ENCODE data around the gene FAM20C. TPM values are rescaled to one million over a fixed set of nuclear protein-coding genes. Genes with fewer than 3 reads are reported as not detected.

The FAM20C gene
- total RNA-seq, 1 donor from 2014 or later = 90.8 TPM

DNA sequence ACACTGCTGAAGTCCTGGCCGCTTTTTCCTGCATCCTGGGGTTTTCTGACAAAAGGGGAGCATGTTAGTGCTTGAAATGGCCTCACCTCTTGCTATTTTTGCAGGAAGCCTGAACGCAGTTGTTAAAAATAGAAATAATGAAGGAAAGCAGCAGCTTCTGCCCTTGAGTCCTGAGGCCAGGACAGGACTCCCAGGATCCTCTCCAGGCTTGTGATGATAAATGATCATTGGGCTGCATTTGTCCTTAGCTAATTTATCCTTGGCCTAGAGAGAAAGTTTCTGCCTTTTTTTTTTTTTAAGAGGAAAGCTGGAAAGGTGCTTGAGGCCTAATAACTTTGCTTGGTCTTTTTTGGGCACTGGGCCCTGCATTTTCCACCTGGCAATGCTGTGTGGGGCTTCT is 17.7 kb upstream of the FAM20C start:
- H3K27ac ChIP-seq = no peak overlapping the region

DNA sequence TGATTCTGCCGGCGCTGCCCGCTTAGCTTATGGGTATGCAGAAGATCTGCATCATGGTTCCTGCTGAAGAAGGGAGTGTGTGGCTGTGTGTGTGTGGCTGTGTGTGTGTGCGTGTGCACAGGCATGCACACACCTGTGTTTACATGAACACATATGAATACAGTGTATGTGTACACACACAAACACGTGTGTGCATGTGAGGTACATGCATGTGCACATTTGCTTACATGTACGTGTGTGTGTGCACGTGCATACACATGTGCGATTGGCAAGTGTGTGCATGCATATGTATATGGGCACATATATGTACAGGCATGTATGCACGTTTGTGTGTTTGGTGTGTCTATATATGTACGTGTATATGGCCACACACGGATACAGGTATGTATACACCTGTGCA is 16.4 kb upstream of the FAM20C start:
- Histone ChIP-seq H3K27ac (no peak overlapping the region), H3K4me3 (no peak overlapping the region), H3K36me3 (no peaks in the 10 kb centered on the region), H3K4me1 (no peaks in the 10 kb centered on the region), H3K9me3 (no peaks in the 10 kb centered on the region), H3K27me3 (no peaks in the 10 kb centered on the region)
- TF ChIP-seq, protein P1, sequence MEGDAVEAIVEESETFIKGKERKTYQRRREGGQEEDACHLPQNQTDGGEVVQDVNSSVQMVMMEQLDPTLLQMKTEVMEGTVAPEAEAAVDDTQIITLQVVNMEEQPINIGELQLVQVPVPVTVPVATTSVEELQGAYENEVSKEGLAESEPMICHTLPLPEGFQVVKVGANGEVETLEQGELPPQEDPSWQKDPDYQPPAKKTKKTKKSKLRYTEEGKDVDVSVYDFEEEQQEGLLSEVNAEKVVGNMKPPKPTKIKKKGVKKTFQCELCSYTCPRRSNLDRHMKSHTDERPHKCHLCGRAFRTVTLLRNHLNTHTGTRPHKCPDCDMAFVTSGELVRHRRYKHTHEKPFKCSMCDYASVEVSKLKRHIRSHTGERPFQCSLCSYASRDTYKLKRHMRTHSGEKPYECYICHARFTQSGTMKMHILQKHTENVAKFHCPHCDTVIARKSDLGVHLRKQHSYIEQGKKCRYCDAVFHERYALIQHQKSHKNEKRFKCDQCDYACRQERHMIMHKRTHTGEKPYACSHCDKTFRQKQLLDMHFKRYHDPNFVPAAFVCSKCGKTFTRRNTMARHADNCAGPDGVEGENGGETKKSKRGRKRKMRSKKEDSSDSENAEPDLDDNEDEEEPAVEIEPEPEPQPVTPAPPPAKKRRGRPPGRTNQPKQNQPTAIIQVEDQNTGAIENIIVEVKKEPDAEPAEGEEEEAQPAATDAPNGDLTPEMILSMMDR (IDR thresholded peaks at IDR 0.05) = no peak
- intact Hi-C loops (cut with DNase I) = no loop called here
- DNase-seq (ENCODE audit: low spot score in 2 of 2) = no peak

More for the DNA sequence above, 17.7 kb upstream of the FAM20C start:
- Histone ChIP-seq H3K4me3 (no peak overlapping the region), H3K36me3 (no peaks in the 10 kb centered on the region), H3K27me3 (no peaks in the 10 kb centered on the region), H3K4me1 (no peaks in the 10 kb centered on the region), H3K9me3 (no peaks in the 10 kb centered on the region)
- TF ChIP-seq, protein P1 (IDR thresholded peaks at IDR 0.05) = no peak
- intact Hi-C loops (cut with DNase I) = no loop called here
- no peak for DNase-seq (ENCODE audit: low spot score in 2 of 2)

DNA sequence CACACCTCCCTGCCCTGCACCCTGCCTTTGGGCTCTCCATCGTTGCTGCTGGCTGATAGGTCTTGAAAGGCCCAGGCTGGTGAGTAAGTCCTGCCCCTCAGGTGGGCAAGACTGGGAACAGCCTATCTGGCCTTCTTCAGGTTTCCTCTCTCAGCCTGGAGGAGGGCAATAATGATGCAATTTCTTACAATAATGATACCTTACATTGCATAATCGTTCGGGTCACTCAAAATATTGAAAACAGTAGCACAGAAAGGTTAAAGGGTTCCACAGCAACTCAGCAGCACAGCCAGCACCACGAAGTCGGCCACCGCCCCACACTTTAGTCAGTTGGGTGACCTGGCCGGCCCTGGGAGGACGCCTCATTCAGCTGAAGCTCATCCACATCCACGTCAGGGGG is 16.0 kb upstream of the FAM20C start:
- no peaks in the 10 kb centered on the region for H3K4me1 ChIP-seq
- no peak overlapping the region for H3K4me3 ChIP-seq
- no peaks in the 10 kb centered on the region for H3K9me3 ChIP-seq
- H3K27me3 ChIP-seq = no peaks in the 10 kb centered on the region
- intact Hi-C loops (cut with DNase I) = no loop called here
- no peak for DNase-seq (ENCODE audit: low spot score in 2 of 2)
- H3K36me3 ChIP-seq = no peaks in the 10 kb centered on the region
- no peak overlapping the region for H3K27ac ChIP-seq
- TF ChIP-seq, protein P1 (IDR thresholded peaks at IDR 0.05) = no peak

DNA sequence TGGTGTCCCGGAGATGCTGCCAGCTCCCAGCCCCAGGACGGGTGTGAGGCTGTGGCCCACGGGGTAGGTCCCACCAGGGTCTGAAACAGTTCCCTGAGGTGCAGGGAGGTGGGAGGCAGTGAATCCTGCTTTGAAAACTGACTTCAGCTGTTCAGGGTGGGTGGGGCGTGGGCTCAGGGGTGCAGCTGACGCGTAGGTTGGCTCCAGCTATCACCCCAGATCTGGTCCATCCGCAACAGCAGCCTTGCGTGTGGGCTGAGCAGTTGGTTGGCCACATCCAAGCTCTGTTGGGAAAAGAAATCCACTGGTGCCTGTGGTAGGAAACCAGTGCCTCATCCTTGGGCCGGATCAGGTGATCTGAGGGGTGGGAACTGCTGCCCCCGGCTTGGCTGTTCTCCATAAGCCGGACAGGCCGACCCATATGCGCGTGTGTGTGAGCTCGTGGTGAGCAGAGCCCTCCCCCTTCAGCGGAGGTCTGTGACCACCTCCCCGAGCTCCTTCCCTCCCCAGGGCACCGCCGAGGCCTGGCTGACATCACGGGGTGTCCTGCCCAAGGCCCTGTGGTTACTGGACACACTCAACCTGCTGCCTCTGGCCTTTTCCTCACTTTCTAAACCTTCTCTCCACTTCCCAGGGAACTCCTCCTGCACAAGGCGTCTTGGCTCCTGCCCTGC is 15.4 kb upstream of the FAM20C start:
- Histone ChIP-seq H3K27ac (no peak overlapping the region), H3K4me3 (no peak overlapping the region), H3K4me1 (no peaks in the 10 kb centered on the region), H3K27me3 (no peaks in the 10 kb centered on the region), H3K36me3 (no peaks in the 10 kb centered on the region), H3K9me3 (no peaks in the 10 kb centered on the region)
- intact Hi-C loops (cut with DNase I) = no loop called here
- no peak for DNase-seq (ENCODE audit: low spot score in 2 of 2)
- TF ChIP-seq, protein P1 (IDR thresholded peaks at IDR 0.05) = no peak

DNA sequence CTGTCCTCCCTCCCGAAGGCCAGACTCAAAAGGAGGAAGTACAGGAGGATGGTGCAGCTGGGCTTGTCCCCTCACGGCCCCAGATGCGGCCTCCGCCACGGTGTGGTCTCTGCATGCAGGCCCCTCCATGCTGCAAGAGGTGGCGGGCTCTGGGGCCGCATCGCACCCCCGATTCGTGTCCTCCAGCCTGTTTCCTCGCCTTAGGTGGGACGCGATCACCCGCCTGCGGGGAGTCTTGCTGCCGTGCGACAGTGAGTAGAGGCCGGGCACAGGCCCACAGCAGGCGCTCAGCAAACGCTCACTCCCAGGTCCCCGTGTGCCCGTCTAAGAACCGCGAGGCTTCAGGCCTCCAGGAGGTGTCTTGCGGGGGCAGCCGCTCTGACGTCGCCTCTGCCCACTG is 13.9 kb upstream of the FAM20C start:
- intact Hi-C loops (cut with DNase I) = no loop called here
- no peak for DNase-seq (ENCODE audit: low spot score in 2 of 2)
- H3K4me3 ChIP-seq = no peak overlapping the region
- no peaks in the 10 kb centered on the region for H3K4me1 ChIP-seq
- TF ChIP-seq, protein P1 (IDR thresholded peaks at IDR 0.05) = no peak
- no peak overlapping the region for H3K27ac ChIP-seq
- no peaks in the 10 kb centered on the region for H3K36me3 ChIP-seq
- H3K27me3 ChIP-seq = no peaks in the 10 kb centered on the region
- H3K9me3 ChIP-seq = no peaks in the 10 kb centered on the region
